HepG2 (cell line): Measurements from ENCODE around the gene OR52W1.

ENCODE experiments used
- CEBPB ChIP-seq: IDR thresholded peaks from 2 replicates; pipeline ENCODE4 v1.6.1; 2011; ENCODE audit warnings: low read depth, low read length, improper control_type of control experiment, borderline replicate concordance
- ELF4 ChIP-seq: sonication (generic); formaldehyde crosslinking; IDR thresholded peaks from 2 replicates; pipeline ENCODE4 v1.5.0; 2020; ENCODE audit warnings: missing genetic modification reagents, mild to moderate bottlenecking, moderate library complexity, borderline replicate concordance
- EP300 ChIP-seq, 3 experiments: sonication (generic) in 1 of 3; formaldehyde crosslinking in 1 of 3; IDR thresholded peaks; 2 replicates each; pipeline versions ENCODE4 v1.5.1 to v1.6.1; 2011 to 2020; ENCODE audit warnings: low read depth in 2 of 3, low read length in 2 of 3, borderline replicate concordance in 1 of 3, improper control_type of control experiment in 1 of 3, mild to moderate bottlenecking in 1 of 3, missing genetic modification reagents in 1 of 3, moderate library complexity in 1 of 3
- FOXJ3 ChIP-seq: sonication (generic); formaldehyde crosslinking; IDR thresholded peaks from 2 replicates; pipeline ENCODE4 v1.4.0; 2020; ENCODE audit warnings: missing genetic modification reagents, mild to moderate bottlenecking, borderline replicate concordance
- NR3C1 ChIP-seq: sonication (generic); formaldehyde crosslinking; IDR thresholded peaks from 2 replicates; pipeline ENCODE4 v1.4.0; 2020; ENCODE audit warnings: missing genetic modification reagents
- PHF5A ChIP-seq: IDR thresholded peaks from one replicate; pipeline ENCODE4 v1.6.1; 2018; ENCODE audit warnings: low read depth, missing genetic modification reagents; ENCODE audit not compliant: unreplicated experiment
- RFX5 ChIP-seq: IDR thresholded peaks from 2 replicates; pipeline ENCODE4 v1.6.1; 2011; ENCODE audit warnings: low read depth, low read length, improper control_type of control experiment
- ZNF768 ChIP-seq: sonication (generic); formaldehyde crosslinking; IDR thresholded peaks from 2 replicates; pipeline ENCODE4 v1.4.0; 2020; ENCODE audit warnings: missing genetic modification reagents
- TF ChIP-seq, protein P1 (sequence below): sonication (generic); formaldehyde crosslinking; IDR thresholded peaks from 2 replicates; pipeline ENCODE4 v1.4.0; 2020; ENCODE audit warnings: missing genetic modification reagents
- TF ChIP-seq, protein P2 (sequence below): sonication (generic); formaldehyde crosslinking; IDR thresholded peaks from 2 replicates; pipeline ENCODE4 v1.4.0; 2020; ENCODE audit warnings: missing genetic modification reagents, borderline replicate concordance
- TF ChIP-seq, protein P3 (sequence below): sonication (generic); formaldehyde crosslinking; IDR thresholded peaks from 2 replicates; pipeline ENCODE4 v1.5.0; 2020; ENCODE audit warnings: mild to moderate bottlenecking, missing genetic modification reagents, moderate library complexity

DNA sequence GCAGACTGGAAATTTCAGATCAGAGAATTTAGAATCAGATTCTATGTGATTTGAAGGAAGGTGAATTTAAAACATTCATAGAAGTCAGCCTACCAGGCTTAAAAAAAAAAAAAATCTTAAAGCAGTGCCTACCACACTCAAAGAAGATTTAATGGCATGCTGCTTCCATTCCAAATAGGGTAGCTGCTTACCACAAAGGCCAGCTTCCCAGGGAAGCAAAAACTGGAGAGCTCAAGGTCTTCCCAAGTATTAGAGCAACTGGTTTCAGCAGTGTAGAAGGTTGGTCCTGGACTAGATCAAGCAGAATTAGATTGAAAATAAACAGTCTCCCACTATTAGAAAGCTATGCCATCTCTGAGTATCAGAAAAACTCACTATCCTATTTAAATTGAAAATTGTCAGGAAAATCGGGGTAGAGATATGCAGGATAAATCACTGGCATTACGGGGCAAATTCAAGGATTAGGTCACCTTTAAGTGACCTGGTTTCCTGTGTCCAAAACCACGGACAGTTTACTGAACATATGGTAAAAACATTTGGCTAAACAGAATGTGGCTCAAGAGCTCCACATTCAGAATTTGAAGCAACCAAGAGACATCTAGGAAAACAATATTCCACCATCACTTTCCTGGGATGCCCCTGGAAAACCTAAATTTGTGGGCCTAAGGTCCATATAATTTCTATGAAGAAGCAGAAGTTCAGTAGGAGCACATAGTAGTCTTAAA lies 7.6 kb downstream of the OR52W1 start:
- TF ChIP-seq EP300 (IDR thresholded peaks at IDR 0.05; ENCODE audit: low read depth in 2 of 2, low read length in 2 of 2) (no peak), EP300 (CRISPR knock-in tag; IDR thresholded peaks at IDR 0.05; ENCODE audit: borderline replicate concordance) (no peak), RFX5 (no peak), NR3C1 (no peak), CEBPB (no peak), PHF5A (no peak), FOXJ3 (CRISPR knock-in tag) (no peak), ZNF768 (CRISPR knock-in tag) (no peak), ELF4 (CRISPR knock-in tag) (no peak)
- TF ChIP-seq, protein P1, sequence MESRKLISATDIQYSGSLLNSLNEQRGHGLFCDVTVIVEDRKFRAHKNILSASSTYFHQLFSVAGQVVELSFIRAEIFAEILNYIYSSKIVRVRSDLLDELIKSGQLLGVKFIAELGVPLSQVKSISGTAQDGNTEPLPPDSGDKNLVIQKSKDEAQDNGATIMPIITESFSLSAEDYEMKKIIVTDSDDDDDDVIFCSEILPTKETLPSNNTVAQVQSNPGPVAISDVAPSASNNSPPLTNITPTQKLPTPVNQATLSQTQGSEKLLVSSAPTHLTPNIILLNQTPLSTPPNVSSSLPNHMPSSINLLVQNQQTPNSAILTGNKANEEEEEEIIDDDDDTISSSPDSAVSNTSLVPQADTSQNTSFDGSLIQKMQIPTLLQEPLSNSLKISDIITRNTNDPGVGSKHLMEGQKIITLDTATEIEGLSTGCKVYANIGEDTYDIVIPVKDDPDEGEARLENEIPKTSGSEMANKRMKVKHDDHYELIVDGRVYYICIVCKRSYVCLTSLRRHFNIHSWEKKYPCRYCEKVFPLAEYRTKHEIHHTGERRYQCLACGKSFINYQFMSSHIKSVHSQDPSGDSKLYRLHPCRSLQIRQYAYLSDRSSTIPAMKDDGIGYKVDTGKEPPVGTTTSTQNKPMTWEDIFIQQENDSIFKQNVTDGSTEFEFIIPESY (CRISPR knock-in tag) = no peak
- TF ChIP-seq, protein P2, sequence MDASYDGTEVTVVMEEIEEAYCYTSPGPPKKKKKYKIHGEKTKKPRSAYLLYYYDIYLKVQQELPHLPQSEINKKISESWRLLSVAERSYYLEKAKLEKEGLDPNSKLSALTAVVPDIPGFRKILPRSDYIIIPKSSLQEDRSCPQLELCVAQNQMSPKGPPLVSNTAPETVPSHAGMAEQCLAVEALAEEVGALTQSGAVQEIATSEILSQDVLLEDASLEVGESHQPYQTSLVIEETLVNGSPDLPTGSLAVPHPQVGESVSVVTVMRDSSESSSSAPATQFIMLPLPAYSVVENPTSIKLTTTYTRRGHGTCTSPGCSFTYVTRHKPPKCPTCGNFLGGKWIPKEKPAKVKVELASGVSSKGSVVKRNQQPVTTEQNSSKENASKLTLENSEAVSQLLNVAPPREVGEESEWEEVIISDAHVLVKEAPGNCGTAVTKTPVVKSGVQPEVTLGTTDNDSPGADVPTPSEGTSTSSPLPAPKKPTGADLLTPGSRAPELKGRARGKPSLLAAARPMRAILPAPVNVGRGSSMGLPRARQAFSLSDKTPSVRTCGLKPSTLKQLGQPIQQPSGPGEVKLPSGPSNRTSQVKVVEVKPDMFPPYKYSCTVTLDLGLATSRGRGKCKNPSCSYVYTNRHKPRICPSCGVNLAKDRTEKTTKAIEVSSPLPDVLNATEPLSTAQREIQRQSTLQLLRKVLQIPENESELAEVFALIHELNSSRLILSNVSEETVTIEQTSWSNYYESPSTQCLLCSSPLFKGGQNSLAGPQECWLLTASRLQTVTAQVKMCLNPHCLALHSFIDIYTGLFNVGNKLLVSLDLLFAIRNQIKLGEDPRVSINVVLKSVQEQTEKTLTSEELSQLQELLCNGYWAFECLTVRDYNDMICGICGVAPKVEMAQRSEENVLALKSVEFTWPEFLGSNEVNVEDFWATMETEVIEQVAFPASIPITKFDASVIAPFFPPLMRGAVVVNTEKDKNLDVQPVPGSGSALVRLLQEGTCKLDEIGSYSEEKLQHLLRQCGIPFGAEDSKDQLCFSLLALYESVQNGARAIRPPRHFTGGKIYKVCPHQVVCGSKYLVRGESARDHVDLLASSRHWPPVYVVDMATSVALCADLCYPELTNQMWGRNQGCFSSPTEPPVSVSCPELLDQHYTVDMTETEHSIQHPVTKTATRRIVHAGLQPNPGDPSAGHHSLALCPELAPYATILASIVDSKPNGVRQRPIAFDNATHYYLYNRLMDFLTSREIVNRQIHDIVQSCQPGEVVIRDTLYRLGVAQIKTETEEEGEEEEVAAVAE = no peak
- TF ChIP-seq, protein P3, sequence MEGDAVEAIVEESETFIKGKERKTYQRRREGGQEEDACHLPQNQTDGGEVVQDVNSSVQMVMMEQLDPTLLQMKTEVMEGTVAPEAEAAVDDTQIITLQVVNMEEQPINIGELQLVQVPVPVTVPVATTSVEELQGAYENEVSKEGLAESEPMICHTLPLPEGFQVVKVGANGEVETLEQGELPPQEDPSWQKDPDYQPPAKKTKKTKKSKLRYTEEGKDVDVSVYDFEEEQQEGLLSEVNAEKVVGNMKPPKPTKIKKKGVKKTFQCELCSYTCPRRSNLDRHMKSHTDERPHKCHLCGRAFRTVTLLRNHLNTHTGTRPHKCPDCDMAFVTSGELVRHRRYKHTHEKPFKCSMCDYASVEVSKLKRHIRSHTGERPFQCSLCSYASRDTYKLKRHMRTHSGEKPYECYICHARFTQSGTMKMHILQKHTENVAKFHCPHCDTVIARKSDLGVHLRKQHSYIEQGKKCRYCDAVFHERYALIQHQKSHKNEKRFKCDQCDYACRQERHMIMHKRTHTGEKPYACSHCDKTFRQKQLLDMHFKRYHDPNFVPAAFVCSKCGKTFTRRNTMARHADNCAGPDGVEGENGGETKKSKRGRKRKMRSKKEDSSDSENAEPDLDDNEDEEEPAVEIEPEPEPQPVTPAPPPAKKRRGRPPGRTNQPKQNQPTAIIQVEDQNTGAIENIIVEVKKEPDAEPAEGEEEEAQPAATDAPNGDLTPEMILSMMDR (CRISPR knock-in tag) = no peak
